GM19452 (cell line): ENCODE results near the gene PRRC2B.
"Not testable (repeated sequence)": the region's sequence is repeated elsewhere in the genome, so short reads cannot be mapped to it uniquely, and the experiment has no call there.

Experiments
- ATAC-seq: cut with Tn5 transposase; IDR thresholded peaks from one replicate; pipeline ENCODE4 v1.9.1; 2021; ENCODE audit not compliant: unreplicated experiment

Gene PRRC2B

GRCh38 chr9:131386281-131386680 lies 7.6 kb upstream of the PRRC2B start:
- ATAC-seq, result no peak

DNA sequence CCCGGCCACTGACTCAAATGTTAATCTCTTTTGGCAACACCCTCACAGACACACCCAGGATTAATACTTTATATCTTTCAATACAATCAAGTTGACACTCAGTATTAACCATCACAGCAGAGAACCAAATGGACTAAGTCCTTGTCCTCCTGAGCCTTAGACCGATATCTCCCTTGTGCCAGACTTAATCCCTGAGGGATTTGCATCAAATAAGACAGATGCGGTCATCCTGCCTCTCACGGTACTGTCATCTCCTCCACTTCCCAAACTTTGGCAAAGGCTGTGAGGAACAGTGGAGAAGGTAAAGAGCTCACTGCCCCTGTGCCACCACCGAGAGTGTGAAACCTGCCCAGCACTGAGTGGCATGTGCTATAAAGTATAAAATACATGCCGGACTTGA lies 6.5 kb upstream of the PRRC2B start:
- ATAC-seq, result no peak

GRCh38 chr9:131391020-131391419 lies 2.9 kb upstream of the PRRC2B start:
- no peak for ATAC-seq

- ATAC-seq, result no peak
Measured at GRCh38 chr9:131391504-131391903, 2.4 kb upstream of the PRRC2B start.

DNA sequence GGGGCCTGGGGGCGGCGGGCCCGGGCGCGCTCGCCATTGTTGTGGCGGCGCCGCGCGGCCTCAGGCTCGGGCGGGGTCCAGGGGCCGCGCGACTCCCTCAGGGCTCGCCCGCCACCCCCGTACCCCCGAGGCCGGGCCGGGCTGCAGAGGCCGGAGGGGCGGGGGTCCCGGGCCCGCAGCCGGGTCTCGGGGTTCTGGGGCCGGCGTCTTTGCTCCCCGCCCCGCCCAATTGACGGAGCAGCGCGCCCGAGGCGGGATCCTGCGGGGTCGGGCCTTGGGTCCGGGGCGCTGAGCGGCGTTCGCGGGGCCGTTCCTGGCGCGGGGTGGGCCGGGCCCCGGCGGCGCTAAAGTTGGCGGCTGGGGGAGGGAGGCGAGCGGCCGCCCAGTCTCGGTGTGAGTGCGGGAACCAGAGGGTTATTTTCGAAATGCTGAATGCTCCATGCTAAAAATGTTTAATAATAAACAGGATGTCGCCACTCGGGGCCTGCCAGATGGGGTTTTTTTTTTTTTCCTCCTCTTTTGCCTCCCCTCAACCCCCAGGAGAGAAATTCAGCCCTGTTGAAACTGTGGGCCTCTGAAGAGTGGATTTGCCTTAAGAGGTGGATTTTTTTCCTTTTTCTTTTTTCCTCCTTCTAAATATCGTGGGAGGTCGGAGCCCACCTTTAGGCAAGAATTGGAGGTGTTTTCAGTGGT lies 724 bp downstream of the PRRC2B start:
- ATAC-seq, result peak; percentile 31

- no peak for ATAC-seq
Measured at GRCh38 chr9:131395157-131396098, 1.5 kb downstream of the PRRC2B start.

- ATAC-seq, result not testable (repeated sequence)
Measured at GRCh38 chr9:131396099-131396479, 2.2 kb downstream of the PRRC2B start.

DNA sequence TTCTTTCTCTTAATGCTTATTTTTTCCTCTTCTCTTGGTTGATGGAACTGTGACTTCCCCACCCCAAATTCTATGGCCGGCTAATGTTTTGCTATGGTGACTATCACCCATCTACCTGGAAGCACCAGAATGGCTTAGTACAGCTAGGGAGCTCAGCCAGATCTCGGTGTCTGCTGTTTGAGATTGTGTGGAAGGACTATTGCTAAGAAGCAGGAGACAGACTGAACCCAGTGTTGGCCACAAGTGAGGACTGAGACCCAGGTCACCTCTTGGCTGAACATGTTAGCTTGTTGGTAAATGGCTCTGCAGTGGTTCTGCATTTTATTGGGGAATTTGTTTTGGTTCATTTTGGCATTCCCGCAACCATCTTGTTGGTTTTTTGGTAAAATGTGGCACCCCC lies 2.7 kb downstream of the PRRC2B start:
- ATAC-seq, result no peak

- no peak for ATAC-seq
Measured at GRCh38 chr9:131397100-131397790, 3.4 kb downstream of the PRRC2B start.

DNA sequence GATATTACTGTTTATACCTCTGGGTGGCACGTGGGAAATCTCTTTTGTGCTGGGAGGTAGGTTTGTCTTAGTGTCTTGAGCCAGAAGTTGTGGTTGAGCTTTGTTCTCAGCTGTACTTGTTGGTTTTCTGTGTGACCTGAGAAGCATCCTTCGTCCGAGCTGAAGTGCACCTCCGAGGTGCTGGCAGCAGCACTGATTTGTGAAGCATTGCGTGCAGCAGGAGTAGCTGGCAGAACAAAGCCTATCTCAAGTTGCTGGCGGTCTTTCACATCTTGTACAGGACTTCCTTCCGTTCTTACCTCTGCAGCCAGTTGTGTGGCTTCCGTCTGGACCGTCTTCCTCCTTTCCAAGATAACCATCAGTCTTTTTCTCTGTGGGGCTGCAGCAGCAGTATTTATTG lies 4.3 kb downstream of the PRRC2B start:
- no peak for ATAC-seq

DNA sequence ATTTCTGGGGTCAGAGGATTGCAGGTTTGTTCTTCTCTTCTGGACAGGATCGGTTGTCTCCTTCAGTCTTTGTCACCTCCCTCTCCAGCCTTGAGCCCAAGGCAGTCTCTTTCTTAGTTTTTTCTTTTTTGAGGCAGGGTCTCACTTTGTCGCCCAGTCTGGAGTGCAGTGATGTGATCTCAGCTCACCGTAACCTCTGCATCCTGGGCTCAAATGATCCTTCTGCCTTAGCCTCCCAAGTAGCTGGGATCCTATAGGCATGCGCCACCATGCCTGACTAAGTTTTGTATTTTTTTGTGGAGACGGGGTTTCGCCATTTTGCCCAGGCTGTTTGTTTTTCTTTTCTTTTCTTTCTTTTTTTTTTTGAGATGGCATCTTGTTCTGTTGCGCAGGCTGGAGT lies 6.1 kb downstream of the PRRC2B start:
- no peak for ATAC-seq

DNA sequence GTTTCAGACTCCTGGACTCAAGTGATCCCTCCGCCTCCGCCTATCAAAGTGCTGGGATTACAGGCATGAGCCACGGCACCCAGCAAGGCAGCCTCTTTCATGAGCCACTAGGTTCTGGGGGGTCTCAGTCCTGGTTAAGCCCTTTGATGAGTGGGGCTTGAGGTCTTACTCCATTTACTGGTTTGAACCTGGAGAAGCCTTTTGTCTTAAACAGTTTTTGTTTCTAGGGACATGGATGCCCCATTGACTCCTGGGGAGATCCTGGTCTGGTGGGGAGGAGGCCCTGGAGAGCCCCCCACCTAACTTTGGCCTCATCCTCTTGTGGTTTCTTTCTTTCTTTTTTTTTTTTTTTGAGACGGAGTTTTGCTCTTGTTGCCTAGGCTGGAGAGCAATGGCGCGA lies 6.7 kb downstream of the PRRC2B start:
- ATAC-seq, result no peak

DNA sequence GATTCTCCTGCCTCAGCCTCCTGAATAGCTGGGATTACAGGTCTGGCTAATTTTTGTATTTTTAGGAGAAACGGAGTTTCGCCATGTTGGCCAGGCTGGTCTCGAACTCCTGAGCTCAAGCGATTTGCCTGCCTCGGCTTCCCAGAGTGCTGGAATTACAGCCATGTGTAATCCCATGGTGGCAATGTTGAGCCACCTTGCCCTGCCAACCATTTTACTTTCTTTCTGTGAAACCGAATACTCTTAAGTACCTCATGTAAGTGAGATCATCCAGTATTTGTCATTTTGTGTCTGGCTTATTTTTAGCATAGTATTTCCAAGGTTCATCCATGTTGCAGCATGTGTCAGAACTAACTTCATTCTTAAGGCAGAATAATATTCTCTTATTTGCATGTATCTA lies 8.2 kb downstream of the PRRC2B start:
- ATAC-seq, result no peak

- ATAC-seq, result no peak
Measured at GRCh38 chr9:131402738-131403492, 9.0 kb downstream of the PRRC2B start.

- ATAC-seq, result no peak
Measured at GRCh38 chr9:131403493-131403773, 9.5 kb downstream of the PRRC2B start.

GRCh38 chr9:131404581-131404980 lies 10.7 kb downstream of the PRRC2B start:
- ATAC-seq, result no peak

- no peak for ATAC-seq
Measured at GRCh38 chr9:131404987-131405386, 11.1 kb downstream of the PRRC2B start.

- no peak for ATAC-seq
Measured at GRCh38 chr9:131405428-131405827, 11.5 kb downstream of the PRRC2B start.

- ATAC-seq, result no peak
Measured at GRCh38 chr9:131405858-131406537, 12.1 kb downstream of the PRRC2B start.

DNA sequence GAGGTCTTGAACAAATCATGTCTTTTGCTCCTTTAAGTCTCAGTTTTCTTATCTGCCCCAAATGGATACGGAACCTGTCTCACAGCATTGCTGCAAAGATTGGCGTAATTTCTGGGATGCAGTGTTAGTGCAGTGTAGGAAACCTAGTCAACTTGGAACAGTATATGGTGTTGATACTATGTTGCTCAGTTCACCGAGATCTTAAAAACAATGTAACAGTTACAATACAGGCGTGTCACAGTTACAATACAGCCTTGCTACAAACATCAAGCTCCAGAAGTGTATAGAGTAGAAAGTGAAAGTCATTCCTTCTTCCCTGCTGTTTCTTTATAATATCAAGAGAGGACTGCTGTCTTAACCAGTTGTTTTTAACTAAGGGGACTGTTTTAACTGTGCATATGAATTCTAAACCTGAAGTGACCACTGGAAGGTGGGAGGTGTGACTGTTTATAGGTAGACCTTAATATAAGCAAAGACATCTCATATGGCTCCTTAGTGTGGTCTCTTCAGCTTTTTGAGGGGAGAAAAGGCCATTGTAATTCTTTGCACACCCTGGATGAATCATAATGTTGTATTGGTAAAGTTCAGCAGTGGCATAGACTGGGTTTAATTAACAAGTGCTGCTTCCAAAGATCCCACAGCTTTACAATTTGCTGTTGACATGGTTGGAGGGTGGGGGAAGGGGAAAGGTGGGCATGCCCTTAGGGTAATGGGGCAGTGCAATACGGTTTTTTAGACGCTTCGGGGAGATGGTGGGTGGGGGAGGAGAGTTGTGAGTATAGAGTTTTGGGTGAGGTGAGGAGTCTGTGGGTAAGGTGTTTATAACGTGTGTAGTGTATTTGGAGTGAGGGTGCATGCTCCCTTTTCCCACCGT lies 12.9 kb downstream of the PRRC2B start:
- no peak for ATAC-seq
